ENCODE measurements around the gene AATF. TPM values are rescaled to one million over a fixed set of nuclear protein-coding genes. Genes with fewer than 3 reads are reported as not detected.

Gene AATF
- total and polyA plus RNA-seq, 2 experiments from 2014 or later, result 31.2 to 35.7 TPM

DNA sequence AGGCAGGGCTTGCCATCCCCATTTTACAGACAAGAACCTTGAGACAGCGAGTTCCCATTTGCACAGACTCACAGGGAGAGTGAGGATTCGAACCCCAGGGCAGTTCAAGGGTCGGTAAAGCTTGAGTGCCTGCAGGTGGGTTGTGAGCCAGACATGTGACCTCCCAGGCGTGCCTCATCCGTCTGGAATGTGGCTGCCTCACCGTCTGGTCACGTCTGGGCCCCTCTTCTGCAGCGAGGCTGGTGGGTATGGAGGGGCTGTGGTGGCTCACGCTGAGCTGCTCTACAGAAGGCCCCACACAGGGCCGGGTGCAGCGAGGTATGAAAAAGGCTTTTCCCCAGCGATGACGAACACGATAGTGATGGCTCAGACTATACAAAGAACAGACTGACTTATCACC is 47.2 kb upstream of the AATF start:
- WGBS (ENCODE audit: low lambda C conversion rate, missing lambda C conversion rate), result 53% methylated on average over 14 of the region's 14 CpGs
- no peaks in the 10 kb centered on the region for H4K20me1 ChIP-seq (ENCODE audit: insufficient read depth, poor library complexity, severe bottlenecking)
- H3K36me3 ChIP-seq (replicated peaks; ENCODE audit: insufficient read depth, low read depth), result no peaks in the 10 kb centered on the region
- peak; percentile 48 for DNase-seq (ENCODE audit: low spot score)
- no peak overlapping the region for H3K27ac ChIP-seq
- no peaks in the 10 kb centered on the region for H3K4me1 ChIP-seq (ENCODE audit: insufficient read depth)
- H3K27me3 ChIP-seq, result peaks cover under 1% of the 10 kb centered on the region
- no peak overlapping the region for H3K4me2 ChIP-seq
- no peaks in the 10 kb centered on the region for H3K9me3 ChIP-seq (ENCODE audit: low read depth)
- no peak for TF ChIP-seq EZH2phosphoT487 (IDR thresholded peaks at IDR 0.05; ENCODE audit: low read depth, severe bottlenecking, unreplicated experiment)
- TF ChIP-seq, protein P1, sequence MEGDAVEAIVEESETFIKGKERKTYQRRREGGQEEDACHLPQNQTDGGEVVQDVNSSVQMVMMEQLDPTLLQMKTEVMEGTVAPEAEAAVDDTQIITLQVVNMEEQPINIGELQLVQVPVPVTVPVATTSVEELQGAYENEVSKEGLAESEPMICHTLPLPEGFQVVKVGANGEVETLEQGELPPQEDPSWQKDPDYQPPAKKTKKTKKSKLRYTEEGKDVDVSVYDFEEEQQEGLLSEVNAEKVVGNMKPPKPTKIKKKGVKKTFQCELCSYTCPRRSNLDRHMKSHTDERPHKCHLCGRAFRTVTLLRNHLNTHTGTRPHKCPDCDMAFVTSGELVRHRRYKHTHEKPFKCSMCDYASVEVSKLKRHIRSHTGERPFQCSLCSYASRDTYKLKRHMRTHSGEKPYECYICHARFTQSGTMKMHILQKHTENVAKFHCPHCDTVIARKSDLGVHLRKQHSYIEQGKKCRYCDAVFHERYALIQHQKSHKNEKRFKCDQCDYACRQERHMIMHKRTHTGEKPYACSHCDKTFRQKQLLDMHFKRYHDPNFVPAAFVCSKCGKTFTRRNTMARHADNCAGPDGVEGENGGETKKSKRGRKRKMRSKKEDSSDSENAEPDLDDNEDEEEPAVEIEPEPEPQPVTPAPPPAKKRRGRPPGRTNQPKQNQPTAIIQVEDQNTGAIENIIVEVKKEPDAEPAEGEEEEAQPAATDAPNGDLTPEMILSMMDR (IDR thresholded peaks at IDR 0.05; ENCODE audit: poor library complexity), result no peak
- no peak for TF ChIP-seq EZH2 (IDR thresholded peaks at IDR 0.05; ENCODE audit: borderline replicate concordance)
- H3K4me3 ChIP-seq, result no peak overlapping the region
- H3K79me2 ChIP-seq, result no peaks in the 10 kb centered on the region
- H2AFZ ChIP-seq, result no peak overlapping the region
- no peaks in the 10 kb centered on the region for H3K9me2 ChIP-seq (replicated peaks; ENCODE audit: insufficient read depth)

DNA sequence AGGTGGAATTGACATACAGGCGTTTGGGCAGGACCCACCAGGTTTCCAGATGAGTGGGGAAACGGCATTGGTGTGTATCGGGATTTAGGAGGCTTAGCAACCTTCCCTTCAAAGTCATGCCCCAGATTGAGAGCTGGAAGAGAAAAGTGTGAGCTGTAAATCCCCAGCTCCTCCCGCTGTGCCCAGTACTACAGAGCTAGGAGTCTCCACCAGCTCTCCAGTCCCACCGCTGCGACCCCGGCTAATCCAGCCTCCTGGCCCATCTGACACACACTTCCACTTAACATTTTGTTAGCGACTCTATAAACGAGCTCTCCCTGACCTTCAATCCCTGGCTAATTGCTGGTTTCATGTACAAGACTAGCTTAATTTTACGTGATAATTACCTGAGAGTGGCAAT is 41.3 kb upstream of the AATF start:
- Histone ChIP-seq H3K4me3 (no peak overlapping the region), H3K9me2 (replicated peaks; ENCODE audit: insufficient read depth) (no peaks in the 10 kb centered on the region), H3K27ac (no peak overlapping the region), H3K27me3 (peaks cover 26% of the 10 kb centered on the region), H4K20me1 (ENCODE audit: insufficient read depth, poor library complexity, severe bottlenecking) (no peaks in the 10 kb centered on the region), H2AFZ (no peak overlapping the region), H3K36me3 (replicated peaks; ENCODE audit: insufficient read depth, low read depth) (no peaks in the 10 kb centered on the region), H3K4me1 (ENCODE audit: insufficient read depth) (no peaks in the 10 kb centered on the region), H3K9me3 (ENCODE audit: low read depth) (no peaks in the 10 kb centered on the region), H3K4me2 (no peak overlapping the region), H3K79me2 (no peaks in the 10 kb centered on the region)
- WGBS (ENCODE audit: low lambda C conversion rate, missing lambda C conversion rate), result 69% methylated on average over 10 of the region's 10 CpGs
- DNase-seq (ENCODE audit: low spot score), result no peak
- TF ChIP-seq, protein P1 (IDR thresholded peaks at IDR 0.05; ENCODE audit: poor library complexity), result no peak
- TF ChIP-seq EZH2phosphoT487 (IDR thresholded peaks at IDR 0.05; ENCODE audit: low read depth, severe bottlenecking, unreplicated experiment) (no peak), EZH2 (IDR thresholded peaks at IDR 0.05; ENCODE audit: borderline replicate concordance) (no peak)

- Histone ChIP-seq H3K4me2 (no peak overlapping the region), H2AFZ (no peak overlapping the region), H3K9me3 (ENCODE audit: low read depth) (no peaks in the 10 kb centered on the region), H3K27ac (no peak overlapping the region), H3K36me3 (replicated peaks; ENCODE audit: insufficient read depth, low read depth) (no peaks in the 10 kb centered on the region), H3K27me3 (peaks cover 26% of the 10 kb centered on the region), H3K9me2 (replicated peaks; ENCODE audit: insufficient read depth) (no peaks in the 10 kb centered on the region), H4K20me1 (ENCODE audit: insufficient read depth, poor library complexity, severe bottlenecking) (no peaks in the 10 kb centered on the region), H3K4me1 (ENCODE audit: insufficient read depth) (no peaks in the 10 kb centered on the region), H3K4me3 (no peak overlapping the region), H3K79me2 (no peaks in the 10 kb centered on the region)
- 84% methylated on average over 5 of the region's 5 CpGs for WGBS (ENCODE audit: low lambda C conversion rate, missing lambda C conversion rate)
- no peak for TF ChIP-seq EZH2phosphoT487 (IDR thresholded peaks at IDR 0.05; ENCODE audit: low read depth, severe bottlenecking, unreplicated experiment)
- TF ChIP-seq, protein P1 (IDR thresholded peaks at IDR 0.05; ENCODE audit: poor library complexity), result no peak
- no peak for TF ChIP-seq EZH2 (IDR thresholded peaks at IDR 0.05; ENCODE audit: borderline replicate concordance)
- no peak for DNase-seq (ENCODE audit: low spot score)
Observed at GRCh38 chr17:36910513-36910912, 38.2 kb upstream of the AATF start.

DNA sequence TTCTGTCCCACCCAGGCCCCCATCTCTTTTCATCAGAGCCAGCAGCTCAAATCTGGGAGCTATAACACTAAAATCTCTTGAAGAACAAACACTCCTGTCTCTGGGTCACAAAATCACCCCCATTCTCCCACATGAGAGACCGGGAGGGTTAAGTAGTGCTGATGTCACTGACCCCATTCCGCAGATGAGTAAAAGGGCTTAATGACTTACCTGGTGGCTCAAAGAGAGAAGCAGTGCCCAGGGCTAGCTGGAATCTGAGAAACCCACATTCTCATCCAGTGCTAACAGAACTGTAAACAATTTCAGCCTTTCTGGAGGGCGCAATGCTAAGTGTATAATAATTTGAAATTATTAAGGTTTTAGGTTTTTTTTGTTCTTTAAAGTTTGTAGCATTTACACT is 37.8 kb upstream of the AATF start:
- Histone ChIP-seq H3K9me3 (ENCODE audit: low read depth) (no peaks in the 10 kb centered on the region), H3K4me1 (ENCODE audit: insufficient read depth) (no peaks in the 10 kb centered on the region), H4K20me1 (ENCODE audit: insufficient read depth, poor library complexity, severe bottlenecking) (no peaks in the 10 kb centered on the region), H3K36me3 (replicated peaks; ENCODE audit: insufficient read depth, low read depth) (no peaks in the 10 kb centered on the region), H2AFZ (no peak overlapping the region), H3K27me3 (peaks cover 26% of the 10 kb centered on the region), H3K27ac (no peak overlapping the region), H3K79me2 (no peaks in the 10 kb centered on the region), H3K9me2 (replicated peaks; ENCODE audit: insufficient read depth) (no peaks in the 10 kb centered on the region), H3K4me3 (no peak overlapping the region), H3K4me2 (no peak overlapping the region)
- WGBS (ENCODE audit: low lambda C conversion rate, missing lambda C conversion rate), result 74% methylated on average over 3 of the region's 3 CpGs
- DNase-seq (ENCODE audit: low spot score), result no peak
- TF ChIP-seq EZH2phosphoT487 (IDR thresholded peaks at IDR 0.05; ENCODE audit: low read depth, severe bottlenecking, unreplicated experiment), result no peak
- TF ChIP-seq, protein P1 (IDR thresholded peaks at IDR 0.05; ENCODE audit: poor library complexity), result no peak
- no peak for TF ChIP-seq EZH2 (IDR thresholded peaks at IDR 0.05; ENCODE audit: borderline replicate concordance)

Measured in hepatocyte (in vitro differentiated cells).